NCI-H146 treated with DMSO at 0.1 percent for 48 hours (cell line): Measurements from ENCODE around the gene MBNL3.
"Not testable (repeated sequence)": the region's sequence is repeated elsewhere in the genome, so short reads cannot be mapped to it uniquely, and the experiment has no call there.

ENCODE experiments used
- DNase-seq: peaks from one replicate; lab custom pipeline; 2025; ENCODE audit not compliant: unreplicated experiment; lab: John Stamatoyannopoulos, UW

Gene MBNL3

GRCh38 chrX:132480581-132481203, 8.1 kb downstream of the MBNL3 start:
- no peak for DNase-seq

DNA sequence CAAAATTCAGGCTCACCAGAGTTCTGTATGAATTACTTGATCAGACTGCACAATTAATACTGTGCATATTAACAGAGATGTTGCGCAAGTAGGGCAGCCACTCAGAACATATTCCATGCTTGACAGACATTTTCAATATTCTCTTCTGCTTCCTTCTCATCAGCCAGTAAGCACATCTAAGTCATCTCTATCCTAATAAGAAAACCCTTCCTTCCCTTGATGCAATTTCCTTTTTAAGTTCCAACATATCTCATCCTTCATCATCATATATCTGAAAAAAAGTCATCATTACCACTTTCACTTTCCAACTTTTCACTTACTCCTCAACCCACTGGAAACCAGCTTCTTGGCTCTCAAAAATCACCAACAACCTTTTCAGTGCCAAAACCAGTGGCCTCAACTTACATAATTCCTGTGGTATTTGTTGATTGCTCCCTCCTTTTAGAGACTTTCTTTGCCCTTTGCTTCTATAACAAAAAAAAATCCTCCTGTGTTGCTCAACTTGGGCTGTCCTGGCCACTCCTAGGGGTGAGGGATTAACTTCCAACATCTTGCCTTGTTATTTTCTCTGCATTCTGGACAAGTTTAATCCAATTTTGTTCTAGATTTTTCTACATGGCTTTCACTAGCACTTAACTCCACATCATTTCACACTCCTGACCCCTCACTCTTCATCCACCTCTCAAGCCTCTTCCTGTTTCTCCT, 14.1 kb downstream of the MBNL3 start:
- no peak for DNase-seq

- DNase-seq: no peak
Observed at GRCh38 chrX:132472397-132472796, 16.4 kb downstream of the MBNL3 start.

- no peak for DNase-seq
Observed at GRCh38 chrX:132470831-132471230, 18.0 kb downstream of the MBNL3 start.

DNA sequence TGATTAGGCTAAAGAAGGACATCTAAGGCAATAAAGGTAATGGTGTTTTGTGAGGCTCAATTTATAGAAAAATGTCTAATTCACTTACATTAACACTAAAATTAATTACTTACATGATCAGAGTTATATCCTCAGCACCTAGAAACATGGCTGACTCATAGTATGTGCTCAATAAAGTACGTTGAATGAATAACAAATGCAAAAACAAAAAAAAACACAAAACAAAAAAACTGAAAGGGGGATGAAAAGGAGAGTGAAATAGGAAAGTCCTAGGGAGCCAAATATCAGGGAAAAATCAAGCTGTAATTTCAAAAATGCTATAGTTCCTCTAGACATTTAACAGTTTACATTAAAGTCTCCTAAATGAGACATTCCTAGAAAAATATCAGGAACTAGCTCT, 18.7 kb downstream of the MBNL3 start:
- DNase-seq: no peak

GRCh38 chrX:132468454-132468853, 20.4 kb downstream of the MBNL3 start:
- DNase-seq: no peak

DNA sequence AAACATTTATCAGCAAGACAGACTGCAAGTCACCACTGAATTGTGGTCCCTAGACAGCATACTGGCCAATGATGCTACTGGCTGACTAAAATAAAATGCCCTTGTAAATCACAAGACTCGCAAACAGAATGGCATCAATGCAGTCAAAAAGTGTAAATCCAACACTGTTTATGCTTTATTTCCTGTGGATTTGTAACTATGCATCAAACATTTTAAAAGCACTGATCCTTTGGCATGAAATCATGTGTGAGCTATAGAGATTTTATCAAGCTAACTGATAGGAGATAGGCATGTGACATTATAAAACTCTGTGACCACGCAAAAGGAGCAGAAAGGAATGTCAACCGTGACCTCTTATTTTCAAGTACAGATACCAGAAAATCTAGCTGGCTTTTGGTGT, 20.8 kb downstream of the MBNL3 start:
- DNase-seq: no peak

GRCh38 chrX:132467026-132467425, 21.8 kb downstream of the MBNL3 start:
- no peak for DNase-seq

- no peak for DNase-seq
Observed at GRCh38 chrX:132463411-132463810, 25.4 kb downstream of the MBNL3 start.

DNA sequence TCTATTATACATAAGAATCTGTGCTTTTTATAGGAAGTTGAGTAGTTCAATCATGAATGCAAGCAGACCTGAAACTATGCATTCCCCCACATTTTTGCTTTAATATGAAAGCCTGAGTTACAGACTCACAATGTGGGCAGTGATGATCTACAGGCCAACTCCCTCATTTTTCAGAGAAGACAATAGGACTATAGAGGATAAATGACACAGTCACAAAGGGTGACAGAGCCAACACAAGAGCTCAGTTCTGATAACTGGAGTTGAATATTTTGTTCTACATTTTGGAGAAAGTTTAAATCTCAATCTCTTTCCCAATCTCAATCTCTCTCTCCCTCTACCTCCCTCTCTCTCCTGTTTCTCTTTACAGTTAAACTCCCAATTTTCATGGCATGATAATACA, 27.0 kb downstream of the MBNL3 start:
- no peak for DNase-seq

- DNase-seq: no peak
Observed at GRCh38 chrX:132452911-132453550, 35.8 kb downstream of the MBNL3 start.

DNA sequence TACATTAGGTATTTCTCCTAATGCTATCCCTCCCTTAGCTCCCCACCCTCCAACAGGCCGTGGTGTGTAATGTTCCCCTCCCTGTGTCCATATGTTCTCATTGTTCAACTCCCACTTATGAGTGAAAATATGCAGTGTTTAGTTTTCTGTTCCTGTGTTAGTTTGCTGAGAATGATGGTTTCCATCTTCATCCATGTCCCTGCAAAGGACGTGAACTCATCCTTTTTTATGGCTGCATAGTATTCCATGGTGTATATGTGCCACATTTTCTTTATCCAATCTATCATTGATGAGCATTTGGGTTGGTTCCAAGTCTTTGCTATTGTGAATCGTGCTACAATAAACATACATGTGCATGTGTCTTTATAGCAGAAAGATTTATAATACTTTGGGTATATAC, 42.9 kb downstream of the MBNL3 start:
- DNase-seq: not testable (repeated sequence)

DNA sequence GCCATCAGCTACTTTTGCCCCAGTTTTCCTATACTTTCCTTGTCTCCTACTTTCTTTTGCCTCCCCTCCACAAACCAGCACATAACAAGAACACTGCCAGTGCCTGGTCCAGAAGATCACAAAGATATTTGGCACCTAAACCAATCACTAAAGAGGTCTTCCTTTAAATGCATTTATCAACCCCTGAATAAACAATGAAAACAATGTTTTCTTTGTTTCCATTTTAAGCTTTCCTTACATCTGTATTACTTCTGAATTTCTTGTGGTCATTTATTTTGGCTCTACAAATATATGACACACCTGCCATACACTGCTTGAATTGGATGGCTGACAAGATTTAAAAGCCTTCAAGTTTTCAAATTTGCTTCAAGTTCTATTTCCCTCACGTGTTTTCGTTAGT, 43.9 kb downstream of the MBNL3 start:
- no peak for DNase-seq

- DNase-seq: no peak
Observed at GRCh38 chrX:132443196-132444135, 45.4 kb downstream of the MBNL3 start.

- DNase-seq: no peak
Observed at GRCh38 chrX:132442691-132443090, 46.1 kb downstream of the MBNL3 start.

DNA sequence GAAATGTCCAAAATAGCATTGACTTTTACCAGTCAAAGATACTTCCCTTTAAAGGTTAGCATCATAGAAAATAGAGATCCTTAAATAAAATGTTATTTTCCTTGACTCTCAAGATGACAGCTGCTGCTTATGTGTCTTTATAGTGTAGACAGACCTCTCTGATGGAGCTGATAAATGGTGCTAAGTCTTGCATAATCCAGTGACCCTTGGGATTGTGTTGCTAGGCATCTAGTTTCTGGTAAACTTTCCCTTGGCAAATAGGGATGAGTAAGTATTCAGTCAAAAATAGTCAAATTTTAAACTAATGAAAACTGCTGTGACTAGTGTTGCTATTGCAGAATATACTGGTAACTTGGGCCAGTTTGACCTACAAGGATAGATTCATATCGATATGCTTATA, 53.6 kb downstream of the MBNL3 start:
- DNase-seq: no peak

GRCh38 chrX:132433551-132433950, 55.3 kb downstream of the MBNL3 start:
- no peak for DNase-seq

GRCh38 chrX:132433001-132433400, 55.8 kb downstream of the MBNL3 start:
- no peak for DNase-seq

- DNase-seq: no peak
Observed at GRCh38 chrX:132428896-132429295, 59.9 kb downstream of the MBNL3 start.

DNA sequence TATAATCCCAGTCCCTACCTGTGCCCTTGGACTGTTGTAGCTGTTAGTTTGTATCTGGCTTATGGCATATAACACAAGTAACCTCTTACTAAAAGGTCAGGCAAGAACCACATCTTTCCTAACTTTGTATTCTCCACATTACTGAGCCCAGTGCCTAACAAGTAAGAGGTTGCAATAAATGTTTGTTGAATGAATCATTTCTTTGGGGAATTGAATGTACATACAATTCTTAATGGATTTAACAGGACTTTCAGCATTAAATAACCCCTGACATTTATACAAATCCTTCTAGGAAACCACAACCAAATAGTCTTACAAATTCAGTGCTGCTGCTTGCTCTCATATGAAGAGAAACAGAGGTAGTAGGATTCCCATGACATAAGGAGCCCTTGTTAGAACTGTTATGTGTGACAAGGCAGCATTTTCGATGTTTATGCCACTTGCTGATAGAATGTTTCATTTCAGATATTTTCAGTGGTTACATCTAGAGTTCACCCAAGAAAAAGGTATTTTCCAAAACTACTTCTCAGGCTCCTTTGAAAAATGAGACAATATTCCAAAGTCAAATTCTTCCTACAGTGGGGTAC, 62.0 kb downstream of the MBNL3 start:
- no peak for DNase-seq

DNA sequence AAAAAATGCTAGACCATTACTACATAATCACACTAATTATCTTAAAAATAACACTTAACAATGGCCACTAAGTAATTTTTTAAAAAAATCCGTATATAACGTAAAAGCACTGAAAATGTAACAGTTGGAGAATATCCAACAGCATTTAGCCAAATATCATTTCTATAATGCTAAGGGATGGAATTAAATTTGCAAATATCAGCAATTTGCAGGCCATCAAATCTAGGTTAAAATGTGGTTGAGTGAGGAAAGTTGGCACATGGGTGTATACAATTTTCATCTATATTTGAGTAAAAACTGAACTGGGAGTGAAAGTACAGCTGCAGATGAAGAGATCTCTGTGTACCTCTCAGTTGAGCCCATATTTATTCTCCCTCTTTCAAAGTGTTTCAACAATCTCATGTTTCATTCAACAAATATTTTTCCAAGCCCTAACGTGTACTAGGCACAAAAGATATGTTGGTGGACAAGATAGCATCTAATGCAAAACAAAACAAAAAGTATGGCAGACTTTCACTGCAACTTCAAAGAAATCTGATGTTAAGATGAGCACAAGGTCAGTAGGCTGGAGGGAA, 63.0 kb downstream of the MBNL3 start:
- DNase-seq: no peak
